Measurements from ENCODE around the gene FUCA1.
"Not testable (repeated sequence)": the region's sequence is repeated elsewhere in the genome, so short reads cannot be mapped to it uniquely, and the experiment has no call there.

Gene FUCA1

GRCh38 chr1:23834156-23834555 lies 33.9 kb downstream of the FUCA1 start:
- DNase-seq = not testable (repeated sequence)

DNA sequence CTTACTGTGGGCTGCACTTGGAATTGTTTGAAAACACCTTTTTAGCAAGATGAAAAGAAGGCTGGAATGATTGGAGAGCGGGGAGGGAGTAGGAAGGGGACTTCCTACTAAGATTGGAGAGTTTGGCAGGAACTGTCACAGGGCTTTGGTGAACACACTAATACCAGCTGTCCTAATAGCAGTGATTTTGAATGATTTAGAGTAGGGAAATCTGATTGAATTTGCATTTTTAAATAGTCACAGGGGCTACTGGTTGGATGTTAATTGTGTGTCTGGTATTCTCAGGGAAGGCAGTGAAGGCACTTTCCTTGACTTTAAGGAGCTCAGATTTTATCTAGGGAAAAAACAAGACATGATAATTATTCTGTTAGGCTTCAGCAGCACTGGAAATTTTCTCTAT lies 40.4 kb downstream of the FUCA1 start:
- DNase-seq = no peak

DNA sequence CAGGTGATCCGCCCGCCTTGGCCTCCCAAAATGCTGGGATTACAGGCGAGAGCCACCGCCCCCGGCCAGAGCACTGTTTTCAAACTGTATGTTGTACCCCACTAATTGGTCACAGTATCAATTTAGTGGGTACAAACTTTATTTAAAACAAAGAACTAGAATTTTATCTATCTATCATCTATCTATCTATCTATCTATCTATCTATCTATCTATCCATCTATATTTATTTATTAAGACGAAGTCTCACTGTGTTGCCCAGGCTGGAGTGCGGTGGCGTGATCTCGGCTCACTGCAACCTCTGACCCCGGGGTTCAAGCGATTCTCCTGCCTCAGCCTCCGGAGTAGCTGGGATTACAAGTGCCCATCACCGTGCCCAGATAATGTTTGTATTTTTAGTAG lies 41.5 kb downstream of the FUCA1 start:
- not testable (repeated sequence) for DNase-seq

- DNase-seq = no peak
These were observed 42.1 kb downstream of the FUCA1 start for GRCh38 chr1:23825762-23826522.

DNA sequence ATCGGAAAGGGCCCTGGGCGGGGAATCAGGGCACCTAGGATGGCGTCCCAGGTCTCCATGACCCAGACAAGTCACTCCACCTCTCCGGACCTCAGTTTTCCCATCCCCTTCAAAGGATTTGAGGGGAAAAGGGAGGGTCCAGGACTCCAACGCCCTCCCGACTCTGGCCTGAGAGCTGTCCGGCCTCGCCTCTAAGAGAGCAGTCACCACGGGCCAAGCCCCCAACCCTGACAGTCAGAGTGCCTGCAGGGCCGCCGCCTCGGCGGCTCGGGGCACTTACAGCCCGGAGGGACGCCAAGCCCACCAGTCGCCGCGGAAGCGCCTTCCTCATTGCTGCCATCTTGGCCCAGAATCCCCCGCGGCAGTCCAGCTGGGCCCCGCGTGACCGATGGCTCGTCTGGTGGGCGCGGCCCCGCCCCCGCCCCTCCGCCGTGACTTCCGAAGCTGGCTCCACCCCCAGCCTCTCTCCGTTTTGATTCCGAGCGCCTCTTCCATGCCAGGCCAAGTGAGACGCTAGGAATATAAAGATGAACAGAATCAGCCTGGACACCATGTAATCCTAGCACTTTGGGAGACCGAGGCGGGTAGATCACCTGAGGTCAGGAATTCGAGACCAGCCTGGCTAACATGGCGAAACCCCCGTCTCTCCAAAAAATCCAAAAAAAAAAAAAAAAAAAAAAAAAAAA lies 42.9 kb downstream of the FUCA1 start, which contains the start of gene HMGCL:
Gene HMGCL, minus strand, starts transcription at position 354 of the 686 bp plus-strand sequence. Its CDS starts 14 bp downstream, at position 340.
- peak; percentile 92 for DNase-seq

DNA sequence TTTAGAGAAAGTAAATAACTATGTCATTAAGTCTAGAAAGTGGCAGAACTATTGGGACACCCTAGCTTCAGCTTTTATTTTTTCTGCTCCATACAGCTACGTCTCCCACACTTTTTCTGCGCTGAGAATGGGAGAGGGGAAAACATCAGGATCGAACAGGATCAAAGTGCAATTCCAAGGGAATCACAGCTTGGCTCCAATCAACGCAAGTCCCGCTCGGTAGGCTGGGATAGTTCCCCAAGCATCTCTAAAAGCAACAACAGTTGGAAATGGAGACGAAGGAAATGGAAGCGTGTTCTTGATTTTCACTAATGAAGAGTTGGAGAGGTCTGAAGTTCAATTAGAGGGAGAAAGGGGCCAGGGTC lies 43.4 kb downstream of the FUCA1 start:
- DNase-seq = no peak

DNA sequence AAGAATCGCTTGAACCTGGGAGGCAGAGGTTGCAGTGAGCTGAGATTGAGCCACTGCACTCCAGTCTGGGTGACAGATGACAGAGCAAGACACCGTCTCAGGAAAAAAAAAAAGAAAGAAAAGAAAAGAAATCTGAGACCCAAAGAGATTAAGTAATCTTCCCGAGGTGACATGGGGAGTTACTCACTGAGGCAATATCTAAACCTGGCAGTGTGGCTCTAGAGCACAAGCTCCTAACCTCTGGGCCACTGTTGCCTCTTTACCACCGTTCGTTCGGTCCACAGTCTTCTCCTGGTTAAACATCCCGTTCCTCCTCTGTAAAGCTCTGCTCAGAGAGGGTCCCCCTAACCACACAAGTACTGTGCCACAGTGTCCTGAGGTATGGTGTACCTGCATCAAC lies 44.3 kb downstream of the FUCA1 start:
- DNase-seq = no peak

- DNase-seq = no peak
These were observed 50.5 kb downstream of the FUCA1 start for GRCh38 chr1:23817633-23818032.

GRCh38 chr1:23816906-23817305 lies 51.2 kb downstream of the FUCA1 start:
- DNase-seq = no peak

DNA sequence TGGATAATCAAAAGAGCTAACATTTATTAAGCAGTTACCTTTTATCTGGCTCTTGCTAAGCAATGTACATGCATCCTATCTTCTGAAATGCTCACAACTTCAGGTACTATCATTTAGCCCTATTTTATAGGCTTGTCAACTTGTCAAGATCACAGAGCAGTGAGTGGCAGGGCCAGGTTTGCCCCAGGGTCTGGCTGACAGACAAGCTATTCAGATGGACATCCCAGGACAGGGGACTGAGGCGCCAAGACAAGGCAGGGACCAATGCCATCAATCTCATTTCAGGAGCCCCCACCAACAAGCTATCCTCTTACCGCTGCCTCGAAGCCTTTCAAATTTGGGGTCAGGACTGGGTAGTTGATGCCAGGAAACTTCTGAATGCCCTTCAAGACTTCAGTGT lies 51.7 kb downstream of the FUCA1 start:
- no peak for DNase-seq

- no peak for DNase-seq
These were observed 54.1 kb downstream of the FUCA1 start for GRCh38 chr1:23814016-23814415.

DNA sequence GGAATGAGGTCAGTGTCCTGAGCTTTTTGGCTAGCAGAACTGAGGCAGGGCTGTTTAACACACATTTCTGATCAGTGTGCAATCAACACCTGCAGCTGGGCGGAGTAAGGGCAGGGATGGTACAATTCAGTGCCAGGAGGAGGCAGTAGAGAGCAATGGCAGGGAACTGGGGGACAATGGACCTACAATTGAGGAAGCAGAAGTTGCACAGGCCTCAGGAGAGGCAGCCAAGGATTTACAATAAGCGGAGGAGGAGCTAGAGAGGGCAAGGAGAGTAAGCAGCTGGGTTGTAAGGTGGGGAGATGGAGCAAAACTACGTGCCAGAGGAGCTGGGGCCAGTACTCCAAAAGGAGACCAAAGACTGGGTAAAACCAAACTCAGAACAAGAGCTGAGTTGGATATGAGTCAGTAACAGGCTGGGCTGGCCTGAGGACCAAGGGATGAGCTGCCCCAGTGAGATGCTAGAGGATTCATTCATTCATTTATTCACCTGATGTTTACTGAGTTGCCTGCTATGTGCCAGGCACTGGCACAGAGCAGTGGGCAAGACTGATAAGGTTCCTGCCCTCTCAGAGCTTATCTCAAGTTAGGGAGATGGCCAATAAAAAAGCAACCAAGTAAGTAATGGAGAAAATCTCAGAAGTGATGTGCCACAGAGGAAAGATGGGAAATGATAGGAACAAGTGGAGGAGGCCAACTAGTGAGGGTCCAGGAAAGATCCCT lies 57.1 kb downstream of the FUCA1 start:
- DNase-seq = peak; percentile 31

GRCh38 chr1:23809751-23810171 lies 58.3 kb downstream of the FUCA1 start:
- peak; percentile 18 for DNase-seq

GRCh38 chr1:23807453-23807852 lies 60.6 kb downstream of the FUCA1 start:
- DNase-seq = no peak

DNA sequence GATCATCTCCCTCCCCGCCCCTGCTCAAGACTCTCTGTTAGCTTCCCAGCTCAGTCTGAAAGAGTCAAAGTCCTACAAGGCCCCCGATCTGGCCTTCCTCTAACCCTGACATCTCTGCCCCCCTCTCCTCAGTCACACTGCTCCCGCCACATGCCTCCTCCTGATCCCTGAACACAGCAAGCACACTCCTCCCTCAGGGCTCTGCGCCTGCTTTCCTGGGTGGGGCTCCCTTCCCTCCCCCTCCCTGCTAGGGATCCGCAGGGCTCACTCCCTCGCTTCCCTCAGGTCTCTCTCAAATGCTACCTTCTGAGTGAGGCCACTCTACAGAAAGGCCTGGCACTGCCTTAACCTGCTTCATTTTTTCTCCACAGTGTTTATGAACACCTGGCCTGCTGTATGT lies 61.8 kb downstream of the FUCA1 start:
- DNase-seq = no peak

- DNase-seq = no peak
These were observed 63.1 kb downstream of the FUCA1 start for GRCh38 chr1:23805025-23805424.

- no peak for DNase-seq
These were observed 63.8 kb downstream of the FUCA1 start for GRCh38 chr1:23804183-23804835.

- no peak for DNase-seq
These were observed 64.4 kb downstream of the FUCA1 start for GRCh38 chr1:23803674-23804073.

GRCh38 chr1:23802809-23803342 lies 65.2 kb downstream of the FUCA1 start:
- DNase-seq = not testable (repeated sequence)

DNA sequence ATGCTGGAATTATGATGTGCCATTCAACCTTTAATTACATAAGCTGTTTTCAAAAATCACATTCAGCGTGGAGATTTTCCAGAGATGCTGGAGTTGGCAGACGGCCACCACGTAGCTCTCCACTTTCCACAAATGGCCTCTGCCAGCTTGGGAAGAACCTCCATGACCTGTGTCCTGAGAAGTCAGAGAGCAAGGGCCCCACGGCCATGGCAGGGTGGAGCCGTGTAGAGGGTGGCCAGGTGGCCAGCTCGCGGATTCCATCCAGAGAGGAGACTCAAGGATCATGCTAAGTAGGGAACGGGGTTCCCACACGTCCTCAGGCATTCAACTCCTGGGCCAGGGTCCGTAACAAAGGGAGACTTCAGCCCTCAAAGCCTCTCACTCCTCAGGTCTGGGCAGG lies 66.2 kb downstream of the FUCA1 start:
- no peak for DNase-seq

GRCh38 chr1:23801338-23801748 lies 66.7 kb downstream of the FUCA1 start:
- DNase-seq = no peak

DNA sequence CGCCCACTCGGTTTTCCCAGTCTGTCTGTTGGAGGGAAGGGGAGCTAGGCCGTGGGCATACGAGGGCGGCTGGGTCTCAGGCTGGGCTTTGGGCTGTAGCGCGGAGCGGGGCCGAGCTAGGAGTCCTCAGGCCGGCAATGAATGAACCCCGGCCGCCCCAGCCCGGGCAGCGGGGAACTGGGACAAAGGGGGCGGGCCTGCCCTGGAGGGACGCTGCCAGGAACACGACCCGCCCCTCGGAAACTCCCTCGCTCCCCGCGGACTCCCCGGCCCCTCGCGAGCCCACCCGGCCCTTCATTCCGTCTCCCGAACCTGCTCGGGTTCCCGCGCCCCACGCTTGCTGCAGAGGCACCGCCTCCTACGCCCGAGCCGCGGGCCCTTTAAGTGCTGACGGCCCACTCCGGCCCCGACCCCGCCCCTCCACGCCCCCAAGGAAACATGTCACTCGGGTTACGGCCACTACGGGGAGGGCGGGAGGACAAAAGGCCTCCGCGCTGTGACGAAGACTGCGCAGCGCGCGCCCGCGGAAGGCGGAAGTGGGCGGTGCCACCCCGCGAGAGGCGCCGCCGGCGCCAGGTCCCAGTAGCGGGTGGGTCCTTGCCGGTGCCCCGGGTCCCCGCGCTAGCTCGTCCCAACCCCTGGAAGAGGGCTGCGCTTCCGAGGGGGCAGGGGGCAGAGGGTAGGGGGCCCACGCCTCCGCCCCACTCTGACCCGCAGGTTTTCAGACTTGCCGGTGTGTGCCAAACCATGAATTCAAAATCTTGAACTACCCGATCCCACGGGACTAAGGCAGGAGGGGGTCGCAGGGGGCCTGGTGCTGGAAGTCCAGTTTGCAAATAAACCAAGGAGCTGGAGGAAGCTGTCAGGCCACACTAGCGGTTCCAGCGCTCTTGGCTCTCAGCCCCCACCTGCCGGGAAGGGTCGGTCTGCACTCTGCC lies 67.4 kb downstream of the FUCA1 start, which contains the start of gene GALE:
Gene GALE, minus strand, starts transcription at position 355 of the 938 bp plus-strand sequence. CDS start 1,747 bp downstream, outside the sequence.
- peak; percentile 95 for DNase-seq
